HG03558 (cell line): ENCODE measurements around the gene ZNF750.

ENCODE experiments used
- ATAC-seq: cut with Tn5 transposase; IDR thresholded peaks from one replicate; pipeline ENCODE4 v1.9.1; 2021; ENCODE audit warnings: moderate number of reproducible peaks; ENCODE audit not compliant: unreplicated experiment; ENCODE audit errors: extremely low read depth

ZNF750 gene

DNA sequence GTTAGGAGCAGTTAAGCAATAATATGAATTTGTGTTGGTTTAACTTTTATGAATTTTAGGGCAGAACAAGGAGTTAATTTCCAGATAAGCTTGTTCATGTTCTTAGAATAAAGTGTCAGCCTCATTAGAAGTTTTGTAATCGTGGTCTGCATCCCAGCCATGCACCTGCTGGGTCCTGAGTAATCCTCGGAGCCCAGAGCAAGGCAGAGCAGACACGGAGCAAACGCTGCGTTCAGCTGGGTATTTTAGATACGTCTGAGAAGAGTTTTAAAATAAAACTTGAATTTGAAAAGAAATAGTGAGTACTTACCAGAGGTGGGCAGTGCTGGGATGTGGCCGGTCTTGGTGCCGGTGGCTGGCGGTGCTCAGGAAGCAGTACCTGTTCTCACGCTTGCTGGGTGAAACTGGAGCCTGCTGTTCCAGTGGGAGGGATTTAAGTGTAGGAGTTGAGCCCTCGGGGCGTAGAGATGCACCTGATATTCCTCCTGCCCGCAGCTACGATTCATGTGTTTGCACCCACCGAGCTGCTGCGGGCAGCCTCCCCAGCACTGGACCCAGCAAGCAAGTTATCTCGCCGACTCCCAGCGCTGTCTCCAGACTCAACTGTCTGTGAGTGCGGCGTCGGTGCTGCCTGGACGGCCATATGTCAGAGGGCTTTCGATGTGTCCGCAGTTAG, at the start of gene ZNF750:
Gene ZNF750, minus strand, starts transcription at position 406 of the 676 bp plus-strand sequence. CDS start 7,568 bp downstream, outside the sequence.
- no peak for ATAC-seq

DNA sequence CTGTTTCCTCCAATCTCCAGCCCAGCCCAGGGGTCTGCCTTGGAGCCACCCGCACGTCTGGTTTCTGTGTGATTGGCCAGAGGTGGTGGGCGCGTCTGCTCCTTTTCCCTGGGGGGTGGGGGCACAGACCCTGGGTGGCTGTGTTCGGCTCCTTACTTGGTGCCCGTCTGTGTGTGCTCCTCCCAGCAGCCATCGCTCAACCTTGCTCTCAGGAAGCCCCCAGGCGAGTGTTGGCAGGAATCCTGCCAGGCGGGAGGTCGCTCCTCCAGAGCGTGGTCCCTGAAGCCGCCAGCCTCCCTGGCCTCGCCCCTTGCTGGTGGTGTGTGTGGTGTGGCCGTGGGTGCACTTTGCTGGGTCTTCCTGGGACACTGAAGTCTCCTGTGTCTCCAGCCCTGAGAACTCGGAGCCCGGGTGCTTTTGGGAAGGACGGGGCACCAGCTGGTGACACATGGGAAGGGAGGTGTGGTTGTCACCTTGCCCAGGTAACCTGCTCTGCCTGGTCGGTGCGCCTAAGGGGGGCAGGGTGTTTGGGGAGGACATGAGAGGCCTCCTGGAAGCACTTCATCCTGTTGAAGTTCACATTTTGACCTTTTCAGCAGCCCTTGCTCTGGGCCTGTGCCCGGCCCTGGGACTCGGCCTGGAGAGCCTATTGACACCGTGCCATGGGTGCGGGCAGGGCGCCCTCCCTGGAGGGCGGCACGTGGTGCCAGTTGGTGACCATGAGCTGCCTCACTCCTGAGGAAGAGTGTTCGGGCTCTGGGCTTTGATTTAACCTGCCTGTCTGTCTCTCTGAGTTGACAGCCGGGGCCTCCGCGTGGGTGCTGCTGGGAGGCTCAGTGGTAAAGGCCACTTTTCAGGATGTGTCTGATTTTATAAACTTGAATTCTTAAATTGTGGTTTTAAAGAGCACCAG, 49.0 kb upstream of the ZNF750 start:
- ATAC-seq, result no peak

DNA sequence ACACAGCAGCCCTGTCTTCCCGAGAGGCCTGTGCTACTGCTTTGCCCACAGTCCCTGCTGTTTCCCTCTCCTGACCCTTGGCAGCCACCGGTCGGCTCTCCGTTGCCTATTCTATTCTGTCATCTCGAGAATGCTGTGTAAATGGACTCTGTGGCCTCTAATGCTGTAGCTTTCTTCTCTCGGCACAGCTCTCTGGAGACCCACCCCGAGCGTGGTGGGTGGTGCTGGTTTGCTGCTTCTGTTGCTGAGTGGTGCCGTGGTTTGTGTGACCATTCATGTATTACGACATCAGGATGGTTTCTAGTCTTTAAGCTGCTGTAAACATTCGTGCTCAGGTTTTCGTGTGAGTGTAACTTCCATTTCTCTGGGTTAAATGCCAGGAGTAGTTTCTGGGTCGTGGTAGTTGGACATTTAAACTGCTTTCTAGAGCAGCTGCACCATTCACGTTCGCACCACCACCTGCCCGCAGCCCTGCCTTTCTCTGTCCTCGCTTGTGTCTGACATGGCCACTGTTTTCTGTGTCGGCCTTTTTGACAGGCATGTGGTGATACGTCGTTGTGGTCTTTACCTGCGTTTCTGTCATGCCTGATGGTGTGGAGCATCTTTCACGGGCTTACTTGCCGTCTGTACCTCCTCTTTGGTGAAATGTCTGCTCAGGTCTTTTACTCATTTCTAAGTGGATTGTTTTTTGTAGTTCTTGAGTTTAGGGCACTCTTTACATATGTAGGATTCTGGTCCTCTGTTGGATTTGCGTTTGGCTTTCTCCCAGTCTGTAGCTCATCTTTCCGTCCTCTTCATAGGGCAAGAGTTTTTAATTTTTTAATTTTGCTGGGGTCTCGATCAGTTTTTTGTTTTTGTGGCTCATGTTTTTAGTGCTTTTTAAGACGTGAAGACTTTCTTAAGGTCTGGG, 47.7 kb upstream of the ZNF750 start:
- no peak for ATAC-seq

DNA sequence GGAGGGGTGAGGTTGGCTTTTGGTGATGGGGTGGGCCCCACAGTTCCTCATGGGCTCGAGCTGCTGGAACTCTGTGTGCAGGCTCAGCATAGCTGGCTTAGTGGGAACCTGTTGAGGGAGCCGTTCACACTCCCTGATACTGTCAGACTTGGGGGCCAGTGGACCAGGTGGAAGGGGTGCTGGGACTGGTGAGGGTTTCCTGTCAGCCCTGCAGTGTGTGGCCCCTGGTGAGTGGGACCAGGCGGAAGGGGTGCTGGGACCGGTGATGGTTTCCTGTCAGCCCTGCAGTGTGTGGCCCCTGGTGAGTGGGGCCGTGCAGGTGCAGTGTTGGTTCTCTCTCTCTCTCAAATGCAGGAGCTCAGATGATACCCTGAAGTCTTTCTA, 45.1 kb upstream of the ZNF750 start:
- no peak for ATAC-seq

DNA sequence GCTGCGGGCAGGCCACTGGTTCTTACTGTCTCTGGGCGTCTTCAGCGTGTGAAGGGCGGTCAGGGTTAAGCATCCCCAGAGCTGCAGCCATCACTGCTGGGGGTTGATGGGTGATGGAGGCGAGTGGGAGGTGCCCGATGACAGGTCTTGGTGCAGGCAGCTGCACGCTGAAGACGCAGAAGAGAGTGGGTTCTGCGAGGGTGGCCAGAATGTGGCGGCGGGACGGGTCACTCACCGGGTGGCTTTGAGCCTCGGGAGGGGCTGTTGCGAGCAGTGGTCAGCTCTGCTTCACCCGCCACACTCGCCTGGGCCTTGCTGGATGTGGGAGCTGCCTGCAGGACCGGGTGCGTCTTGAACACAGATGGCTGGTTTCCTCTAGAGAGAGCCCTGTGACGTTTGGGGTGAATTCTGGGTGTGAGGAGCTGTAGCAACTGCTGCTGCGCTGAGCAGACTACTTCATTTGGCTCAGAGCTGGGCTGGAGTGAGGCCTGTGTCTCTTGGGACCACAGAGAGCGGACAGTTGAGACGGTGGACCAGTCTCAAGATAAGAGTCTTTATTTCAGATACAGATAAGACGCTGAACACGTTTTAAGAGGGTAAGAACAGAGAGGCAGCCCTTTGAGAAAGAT, 44.6 kb upstream of the ZNF750 start:
- ATAC-seq, result no peak

DNA sequence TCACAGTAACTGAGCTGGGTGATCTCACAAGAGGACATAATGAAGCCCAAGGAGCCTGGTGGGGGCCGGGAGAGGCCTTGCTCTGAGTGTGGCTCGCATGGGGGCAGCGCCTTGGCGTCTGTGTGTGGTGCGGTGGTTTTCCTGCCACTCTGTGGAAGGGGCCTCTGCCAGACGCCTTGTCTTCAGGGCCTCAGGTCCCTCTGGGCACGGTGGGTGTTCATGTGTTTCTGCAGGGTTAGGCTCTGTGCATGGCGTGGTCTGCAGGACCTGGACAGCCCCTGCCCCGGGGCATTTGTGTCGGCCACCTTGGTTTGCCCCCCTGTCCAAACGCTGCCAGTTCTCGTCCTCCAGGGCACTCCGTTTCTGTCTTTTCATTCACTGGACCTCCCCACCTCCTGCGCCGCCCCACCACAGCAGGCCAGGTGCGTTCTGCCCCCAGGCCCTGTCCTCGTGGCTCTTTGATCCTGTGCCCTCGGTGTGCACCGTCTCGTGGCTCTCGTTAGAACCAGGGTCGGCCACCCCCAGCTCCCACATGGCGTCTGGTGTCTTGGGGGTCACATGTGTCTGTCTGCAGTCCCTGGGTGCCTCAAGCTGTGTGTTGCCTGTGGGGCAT, 43.7 kb upstream of the ZNF750 start:
- ATAC-seq, result no peak

DNA sequence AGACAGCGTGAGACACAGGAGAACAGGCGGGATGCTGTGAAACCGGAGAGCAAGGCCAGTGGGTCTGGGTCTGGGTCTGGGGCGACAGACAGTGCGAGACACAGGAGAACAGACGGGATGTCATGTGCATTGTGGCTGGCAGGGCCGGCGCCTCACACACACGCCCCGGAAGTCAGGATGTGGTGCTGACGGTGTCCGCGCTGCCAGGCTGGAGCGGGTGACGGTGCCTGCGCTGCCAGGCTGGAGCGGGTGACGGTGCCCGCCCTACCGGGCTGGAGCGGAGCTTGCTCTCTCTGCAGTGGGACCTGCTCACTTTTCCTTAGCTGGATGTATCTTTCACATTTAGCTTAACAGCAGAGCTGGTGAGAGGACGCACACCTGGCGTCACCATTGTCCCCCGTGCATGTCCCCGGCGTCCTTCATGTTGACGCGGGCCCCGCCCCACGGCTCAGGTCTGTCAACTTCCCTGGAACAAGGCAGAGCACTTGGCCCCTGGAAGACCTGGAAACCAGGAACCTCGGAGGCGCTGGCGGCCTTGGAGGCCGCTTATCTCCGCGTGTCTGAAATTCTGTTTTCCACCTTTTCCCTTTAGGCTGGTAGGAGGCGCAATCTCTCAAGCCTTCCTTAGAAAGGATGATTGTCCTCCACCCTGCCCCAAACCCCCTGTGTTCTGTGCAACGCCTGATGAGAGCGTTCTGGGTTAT, 43.0 kb upstream of the ZNF750 start:
- ATAC-seq, result no peak

DNA sequence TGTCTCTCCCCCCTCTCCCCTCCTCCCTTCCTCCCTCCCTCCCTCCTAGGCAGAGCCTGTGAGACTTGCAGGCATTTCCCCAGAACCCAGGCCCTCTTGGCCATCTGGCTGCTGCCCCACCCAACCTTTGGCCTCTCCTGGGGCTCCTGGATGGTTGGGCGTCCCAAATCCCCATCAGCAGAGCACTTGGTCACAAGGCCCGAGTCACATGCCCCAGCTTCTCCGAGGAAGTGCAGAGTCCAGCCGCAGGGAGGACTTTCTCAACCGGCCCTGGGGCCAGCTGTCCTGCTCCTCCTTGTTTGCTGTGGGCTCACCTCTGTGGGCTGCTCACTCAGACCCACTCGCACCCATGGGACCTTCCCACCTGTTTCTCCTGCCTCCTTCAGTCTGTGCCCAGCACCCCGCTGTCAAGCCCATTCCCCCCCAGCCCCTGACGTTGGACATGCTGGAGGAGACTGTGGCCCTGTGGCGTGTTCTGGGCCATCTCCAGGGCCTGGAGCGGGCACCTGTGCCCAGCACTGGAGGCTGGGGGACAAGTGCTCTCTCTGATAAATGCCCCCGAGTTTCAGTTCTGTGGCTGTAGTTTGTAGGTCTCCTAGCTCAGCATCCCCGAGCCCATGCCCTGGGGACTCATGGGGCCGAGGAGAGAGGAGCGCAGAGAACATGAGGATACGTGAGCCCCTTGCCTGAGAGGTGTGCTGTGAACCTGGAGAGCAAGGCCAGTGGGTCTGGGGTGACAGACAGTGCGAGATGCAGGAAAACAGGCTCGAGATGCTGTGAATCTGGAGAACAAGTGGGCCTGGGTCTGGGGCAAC, 42.3 kb upstream of the ZNF750 start:
- no peak for ATAC-seq

DNA sequence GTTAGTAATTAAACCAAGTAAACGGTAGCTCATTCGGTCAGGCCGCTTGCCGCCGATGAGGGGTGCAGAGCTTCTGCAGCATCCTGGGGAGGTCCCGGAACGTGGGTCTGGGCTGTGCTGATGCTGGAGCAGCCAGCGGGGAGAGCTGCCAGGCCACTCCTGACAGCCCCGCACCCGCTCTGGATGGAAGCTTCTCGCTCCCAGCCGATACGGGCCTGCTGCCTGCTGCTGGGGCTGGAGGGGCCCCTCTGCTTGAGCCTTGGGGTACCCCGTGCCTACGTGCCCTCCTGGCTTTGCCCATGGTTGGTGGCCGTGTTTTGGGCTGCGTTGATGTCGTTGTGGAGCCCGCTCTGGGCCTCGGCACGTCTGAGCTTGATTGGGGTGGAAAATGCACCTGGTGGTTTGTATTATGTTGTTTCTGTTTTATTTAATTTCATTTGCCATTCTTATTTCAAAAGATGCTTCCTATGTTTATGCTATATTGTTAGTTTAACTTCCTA, 41.6 kb upstream of the ZNF750 start:
- ATAC-seq, result no peak

DNA sequence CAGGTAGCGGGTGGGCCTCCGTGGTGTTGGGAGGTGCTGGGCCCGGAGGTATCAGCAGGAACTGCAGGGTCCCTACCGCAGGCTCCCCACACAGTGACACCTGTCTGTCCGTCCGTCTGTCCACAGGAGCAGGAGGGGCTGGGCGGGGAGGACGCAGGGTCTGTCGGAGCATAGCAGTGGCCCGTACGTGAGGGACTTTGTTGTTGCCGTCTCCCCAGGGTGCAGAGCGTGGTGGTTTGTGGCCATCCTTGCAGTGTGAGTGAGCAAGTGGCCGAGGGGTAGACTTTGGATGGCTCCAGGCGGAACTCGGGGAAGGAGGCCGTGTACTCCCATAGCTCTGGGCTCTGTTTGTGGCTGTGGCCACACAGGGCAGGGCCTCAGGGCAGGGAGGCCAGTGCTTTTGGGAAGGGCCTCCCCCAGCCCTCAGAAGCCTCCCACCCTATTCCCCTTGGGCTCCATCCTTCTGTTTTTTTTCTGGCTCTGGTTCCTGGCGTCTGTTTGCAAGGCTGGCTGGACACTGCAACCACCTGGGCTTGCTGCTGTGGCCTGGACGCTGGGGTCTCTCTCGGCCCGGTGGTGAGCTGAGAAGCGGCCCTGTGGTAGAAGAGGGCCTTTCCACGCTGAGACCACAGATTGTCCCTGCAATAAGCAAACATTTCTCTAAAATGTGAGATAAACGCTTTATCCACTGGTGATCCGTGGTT, 41.0 kb upstream of the ZNF750 start:
- ATAC-seq, result no peak

DNA sequence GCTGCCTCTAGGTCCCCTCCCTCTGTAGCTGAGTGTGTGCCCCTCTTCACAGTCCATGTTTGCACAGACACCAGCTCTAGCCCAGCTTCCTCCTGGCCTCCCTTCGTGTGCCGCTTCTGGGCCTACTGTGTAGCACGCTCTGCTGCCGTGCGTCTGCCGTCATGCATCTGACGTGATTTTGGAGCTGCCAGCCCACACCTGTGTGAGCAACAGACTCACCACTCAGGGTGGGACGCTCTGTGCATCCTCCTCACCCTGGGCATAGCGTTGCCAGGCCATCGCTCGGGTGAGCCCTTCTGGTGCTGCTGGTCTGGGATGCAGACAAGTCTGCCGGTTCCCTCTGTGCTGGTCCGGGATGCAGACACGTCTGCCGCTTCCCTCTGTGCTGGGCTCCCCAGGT, 39.4 kb upstream of the ZNF750 start:
- ATAC-seq, result no peak

DNA sequence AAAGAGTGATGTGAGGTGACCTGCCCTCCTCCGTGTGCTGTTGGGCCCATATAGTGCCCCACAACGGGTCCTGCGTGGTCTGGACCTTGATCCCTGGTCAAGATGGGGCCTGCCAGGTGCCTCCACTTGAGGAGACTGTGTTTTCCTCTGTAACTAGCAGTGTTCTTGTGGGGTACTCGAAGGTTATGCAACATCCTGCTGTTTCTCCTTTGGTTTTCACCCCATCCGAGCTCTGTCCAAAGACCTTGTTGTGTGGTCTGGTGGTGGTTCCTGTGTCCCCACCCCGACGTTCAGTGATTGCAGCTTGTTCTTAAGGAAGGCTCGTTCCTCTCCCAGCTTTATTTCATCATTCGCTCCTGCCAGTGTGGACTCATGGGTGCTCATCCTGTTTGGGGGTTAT, 38.7 kb upstream of the ZNF750 start:
- no peak for ATAC-seq

DNA sequence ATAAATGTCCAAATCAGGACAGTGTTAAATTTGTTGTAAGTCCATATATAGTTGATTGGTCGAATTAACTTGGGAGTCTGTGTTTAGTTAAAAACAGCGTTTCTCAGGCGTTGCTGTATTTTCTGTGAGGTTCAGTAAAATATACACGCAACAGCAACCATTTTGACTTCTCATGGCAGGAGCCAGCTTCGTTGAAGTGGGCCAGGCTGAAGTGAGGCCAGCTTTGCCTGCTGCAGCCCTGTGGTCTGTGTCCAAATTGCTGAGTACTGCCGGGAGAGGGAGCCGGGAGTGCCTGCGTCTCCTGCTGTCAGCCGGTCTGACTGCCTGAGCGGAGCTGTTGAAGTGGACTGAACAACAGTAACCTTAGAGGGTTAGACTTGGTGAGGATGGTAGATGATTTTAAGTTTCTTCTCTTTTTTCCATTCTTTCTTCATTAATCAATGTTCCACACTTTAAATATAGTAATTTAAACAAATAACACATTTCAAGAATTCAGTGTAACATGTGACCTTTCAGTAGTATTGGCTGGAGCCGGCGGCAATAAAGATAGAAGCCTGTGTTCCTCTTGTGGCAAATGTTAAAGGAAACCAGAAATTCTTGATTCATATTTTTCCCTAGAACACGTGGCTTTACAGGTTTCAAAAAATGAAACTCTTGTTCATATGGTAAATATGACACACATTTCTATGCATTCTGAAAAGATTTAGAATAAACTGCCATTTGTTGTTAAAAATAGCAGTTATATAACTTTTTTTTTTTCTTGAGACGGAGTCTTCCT, 37.0 kb upstream of the ZNF750 start:
- ATAC-seq, result no peak

DNA sequence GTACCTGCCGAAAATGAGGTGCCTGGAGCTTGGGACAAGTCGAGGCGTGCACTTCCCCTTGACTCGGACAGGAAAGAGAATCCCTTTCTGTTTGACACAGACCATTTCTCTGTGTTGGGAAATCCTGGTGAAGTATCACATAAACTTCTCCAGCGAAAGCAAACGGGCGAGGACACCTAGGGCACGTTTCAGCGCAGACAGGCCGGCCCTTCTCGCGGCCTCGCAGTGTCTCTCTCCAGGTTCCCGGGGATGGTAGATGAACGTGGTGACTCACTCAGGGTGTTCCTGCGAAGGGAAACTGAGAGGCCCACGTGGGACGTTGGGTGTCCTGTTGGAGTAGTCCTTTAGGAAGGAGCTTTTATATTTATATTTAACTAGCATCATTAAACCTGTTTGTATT, 36.3 kb upstream of the ZNF750 start:
- ATAC-seq, result no peak

DNA sequence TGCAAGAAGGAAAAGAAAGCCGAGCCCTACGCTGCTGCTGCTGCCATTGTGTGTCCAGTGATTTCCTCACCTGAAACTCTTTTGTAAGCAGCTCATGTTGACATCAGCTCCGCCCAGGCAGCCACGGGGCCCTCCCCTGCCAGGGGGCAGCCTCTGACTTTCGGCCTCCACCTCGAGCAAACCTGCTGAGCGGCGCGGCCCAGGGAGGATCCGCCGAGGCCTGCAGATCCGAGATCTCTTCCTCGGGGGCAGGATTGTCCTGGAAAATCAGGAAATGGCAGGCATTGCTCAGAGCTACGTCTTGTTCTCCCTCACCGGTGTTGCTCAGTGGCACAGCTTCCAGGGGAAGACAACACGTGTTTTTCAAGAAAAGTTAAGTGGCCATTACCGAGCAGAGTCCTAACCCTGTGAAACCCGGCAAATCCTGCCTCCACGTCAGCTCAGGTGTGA, 35.6 kb upstream of the ZNF750 start:
- no peak for ATAC-seq

DNA sequence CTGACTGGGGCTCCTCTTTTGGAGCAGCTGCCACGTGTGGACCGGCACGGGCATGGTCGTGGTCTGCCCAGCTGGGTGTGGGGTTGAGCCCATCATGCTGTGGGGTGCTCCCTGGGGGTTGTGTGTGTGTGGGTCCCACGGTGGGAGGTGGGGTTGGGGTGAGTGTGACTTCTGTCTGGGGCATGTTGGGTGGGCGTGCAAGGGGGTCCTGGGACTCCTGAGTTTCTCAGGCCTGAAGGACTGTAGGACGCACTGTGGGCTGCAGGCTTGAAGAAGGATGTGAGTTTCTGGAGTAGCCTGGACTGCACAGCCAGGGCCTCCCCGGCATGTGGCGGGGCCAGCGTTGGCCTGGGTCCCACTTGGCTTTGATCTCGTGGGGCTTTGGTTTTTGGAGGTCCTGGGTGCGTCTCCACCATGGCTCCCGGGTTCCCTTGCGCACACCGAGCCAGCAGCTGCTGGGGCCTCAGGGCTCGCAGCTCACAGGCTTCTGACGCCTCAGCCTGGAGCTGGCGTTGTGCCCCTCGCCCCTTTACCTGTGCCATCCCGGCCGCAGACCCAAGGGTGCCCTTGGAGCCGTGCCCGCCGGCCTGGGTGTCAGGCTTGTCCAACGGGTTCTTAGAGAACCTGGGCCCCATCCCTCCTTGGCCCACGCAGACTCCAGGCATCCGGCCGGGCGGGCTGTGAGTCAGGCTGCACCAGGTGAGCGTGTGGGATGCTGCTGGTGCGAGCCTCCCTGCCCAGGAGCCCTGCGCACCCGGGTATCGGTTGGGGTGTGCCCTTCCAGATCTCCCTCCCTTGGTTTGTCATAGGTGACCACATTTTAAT, 34.4 kb upstream of the ZNF750 start:
- no peak for ATAC-seq
